HG03159 (cell line): Measurements from ENCODE around the gene NR2F1-AS1.

Experiments used
- ATAC-seq: cut with Tn5 transposase; IDR thresholded peaks from one replicate; pipeline ENCODE4 v1.9.1; 2021; ENCODE audit warnings: mild to moderate bottlenecking, moderate library complexity; ENCODE audit not compliant: unreplicated experiment

NR2F1-AS1 gene

DNA sequence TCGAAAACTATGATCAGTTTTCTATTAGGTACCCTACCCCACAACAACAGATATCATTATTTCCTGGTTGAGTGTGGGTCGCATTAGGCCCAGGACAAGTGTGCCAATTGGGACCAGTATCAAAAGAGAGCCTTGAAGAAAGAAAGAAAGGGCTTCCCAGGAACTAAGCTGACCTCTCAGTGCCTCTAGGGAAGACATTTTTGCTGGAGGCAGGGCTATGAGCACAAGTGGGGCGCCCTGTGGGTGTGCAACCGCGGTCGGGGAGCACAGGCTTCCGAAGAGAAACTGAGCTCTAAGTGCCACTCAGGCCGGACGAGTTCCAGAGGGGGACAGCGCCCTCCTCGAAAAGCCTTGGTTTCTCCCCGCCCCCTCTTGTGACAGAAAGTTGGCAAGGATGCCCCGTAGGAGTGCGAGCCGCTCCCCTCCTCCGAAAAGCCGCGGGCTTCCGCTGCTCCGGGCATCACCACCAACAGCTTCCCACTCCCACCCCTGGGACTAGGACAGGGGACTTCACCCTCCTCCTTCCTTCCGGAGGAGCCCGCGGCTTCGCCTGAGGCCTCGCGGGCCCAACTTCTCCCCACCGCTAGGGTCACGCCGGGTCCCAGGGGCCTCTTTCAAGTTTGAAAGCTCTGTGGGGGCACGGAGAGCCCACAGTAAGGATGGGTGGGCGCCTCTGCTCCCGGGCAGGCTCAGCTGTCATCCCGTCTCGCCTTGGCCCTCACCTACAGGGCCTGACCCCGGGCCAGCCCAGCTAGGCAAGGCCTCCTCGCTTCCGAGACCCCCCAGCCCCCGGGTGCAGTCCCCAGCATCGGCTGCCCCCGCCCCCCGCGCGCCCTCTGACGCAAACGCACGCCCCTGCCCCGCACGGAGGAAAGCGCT, 2.0 kb downstream of the NR2F1-AS1 start:
- no peak for ATAC-seq

DNA sequence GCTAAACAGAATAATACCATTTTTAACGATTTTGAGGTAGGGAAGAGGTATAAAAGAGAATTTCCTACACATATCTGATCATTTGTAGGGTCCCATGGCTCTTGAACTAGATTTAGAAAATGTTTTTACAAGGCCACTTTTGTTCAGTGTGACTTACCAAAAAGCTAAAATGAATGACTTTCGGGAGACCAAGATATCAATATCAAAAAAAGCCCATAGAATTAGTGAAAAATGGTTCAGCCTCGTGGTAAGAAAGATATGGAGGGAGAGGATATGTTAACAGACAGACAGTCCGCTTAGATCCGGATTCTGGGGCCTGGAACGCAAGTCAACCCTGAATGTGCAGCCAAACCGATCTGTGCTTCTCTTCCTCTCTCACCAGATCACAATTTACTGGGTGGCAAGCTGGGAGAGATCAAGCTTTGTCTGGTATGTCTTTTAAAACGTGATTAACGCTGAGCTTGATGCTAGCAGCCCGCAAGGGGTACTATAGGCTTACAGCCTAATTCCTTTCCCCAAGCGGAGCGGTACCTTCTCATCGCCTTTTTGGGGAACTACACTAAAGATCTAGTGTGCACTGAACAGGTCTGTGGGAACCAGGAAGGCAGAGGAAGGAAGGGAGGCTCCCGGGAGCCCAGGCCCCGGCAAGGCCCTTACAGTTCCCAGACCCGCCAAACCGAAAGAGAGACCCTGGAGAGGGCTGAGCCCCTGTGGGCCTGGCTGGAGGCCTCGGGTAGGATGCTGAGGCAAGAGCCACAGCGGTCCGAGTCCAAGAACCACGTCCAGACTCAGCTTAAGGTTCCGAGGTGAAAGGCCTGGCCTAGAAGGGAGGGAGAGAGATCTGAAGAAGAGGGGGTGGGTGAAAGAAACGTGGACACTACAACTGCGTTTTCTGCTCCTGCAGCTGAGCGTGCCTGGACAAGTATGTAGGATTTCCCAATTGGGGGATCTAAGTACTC, 2.9 kb downstream of the NR2F1-AS1 start:
- ATAC-seq, result no peak

- ATAC-seq, result no peak
These were observed 3.8 kb downstream of the NR2F1-AS1 start for GRCh38 chr5:93576994-93577853.

DNA sequence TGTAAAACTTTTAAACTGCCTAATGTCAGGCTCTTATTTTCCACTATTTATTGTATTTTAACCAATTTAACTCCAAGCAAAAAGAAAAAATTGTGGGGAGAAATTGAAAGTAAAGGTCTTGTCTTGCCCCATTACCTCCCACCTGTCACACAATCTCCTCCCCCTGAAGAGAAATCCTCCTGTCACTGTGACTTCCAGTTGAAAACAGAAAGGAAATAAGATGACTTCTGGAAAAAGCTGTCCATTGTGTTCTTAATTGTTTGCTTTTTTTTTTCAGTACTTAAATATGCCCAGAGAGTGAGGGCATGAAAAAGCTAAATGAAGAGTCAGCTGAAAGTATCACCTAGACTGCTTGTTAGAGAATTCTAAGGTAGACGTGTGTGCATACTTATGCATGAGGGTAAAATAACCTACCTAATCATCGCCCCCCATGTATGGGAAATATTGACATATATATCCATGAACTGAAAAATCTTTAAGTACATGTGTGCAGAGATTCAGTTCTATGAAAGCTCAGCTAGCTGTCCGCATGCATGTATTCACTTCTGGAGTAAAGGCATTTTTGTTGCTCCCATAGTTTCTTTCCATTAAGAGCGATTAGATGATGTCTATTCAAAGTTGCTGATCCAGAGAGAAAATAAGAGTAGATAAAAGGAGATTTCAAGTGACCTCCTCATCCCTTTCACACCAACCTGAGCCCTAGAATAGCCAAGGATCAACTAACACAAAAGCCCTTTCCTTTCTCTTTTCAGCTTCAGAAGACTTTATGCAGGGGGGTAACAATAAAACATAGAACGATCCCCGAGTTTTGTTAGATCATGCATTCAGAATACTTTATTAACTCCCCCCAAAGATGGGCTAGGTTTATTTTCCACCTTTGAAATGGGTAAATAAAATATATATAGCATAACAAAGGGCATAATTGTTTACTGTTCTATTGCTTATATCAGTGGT, 5.3 kb downstream of the NR2F1-AS1 start:
- no peak for ATAC-seq

- ATAC-seq, result no peak
These were observed 6.3 kb downstream of the NR2F1-AS1 start for GRCh38 chr5:93574491-93575305.

GRCh38 chr5:93573354-93574351, 7.4 kb downstream of the NR2F1-AS1 start:
- no peak for ATAC-seq

DNA sequence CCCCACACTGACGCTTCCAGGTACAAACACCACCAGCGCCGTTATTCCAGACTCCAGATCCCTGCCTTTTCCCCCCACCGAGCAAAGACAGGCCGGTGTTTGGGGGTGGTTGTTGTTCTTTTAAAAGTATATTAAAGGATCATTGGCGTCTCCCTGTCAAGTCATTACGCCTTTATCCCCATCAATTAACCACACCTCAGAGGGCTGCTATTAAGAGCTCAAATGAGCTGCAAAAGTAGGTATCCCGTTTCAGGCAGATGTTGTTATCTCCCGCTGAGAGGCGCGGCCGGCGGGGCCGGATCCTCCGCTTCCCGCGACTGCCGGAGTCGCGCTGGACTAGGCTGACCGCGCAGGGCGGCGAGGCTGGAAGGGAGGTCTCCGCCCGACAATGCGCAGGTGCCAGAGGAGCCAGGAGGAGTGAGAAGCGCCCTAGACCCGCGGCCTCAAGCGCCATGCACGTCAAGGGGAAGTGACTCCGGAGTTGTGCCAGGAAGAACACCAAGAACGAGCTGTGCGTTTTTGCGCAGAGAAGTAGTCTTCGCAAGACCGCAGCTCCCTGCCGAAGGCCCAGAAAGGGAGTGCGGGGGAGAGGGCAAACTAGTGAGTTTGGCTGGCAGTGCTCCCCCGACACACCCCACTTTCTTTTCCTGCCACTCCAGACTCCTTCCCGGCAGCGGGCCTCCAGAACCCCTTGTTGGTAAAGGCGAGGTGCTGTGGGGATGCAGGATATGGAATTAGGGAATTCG, 8.2 kb downstream of the NR2F1-AS1 start:
- no peak for ATAC-seq

- no peak for ATAC-seq
These were observed 8.9 kb downstream of the NR2F1-AS1 start for GRCh38 chr5:93572101-93572607.

DNA sequence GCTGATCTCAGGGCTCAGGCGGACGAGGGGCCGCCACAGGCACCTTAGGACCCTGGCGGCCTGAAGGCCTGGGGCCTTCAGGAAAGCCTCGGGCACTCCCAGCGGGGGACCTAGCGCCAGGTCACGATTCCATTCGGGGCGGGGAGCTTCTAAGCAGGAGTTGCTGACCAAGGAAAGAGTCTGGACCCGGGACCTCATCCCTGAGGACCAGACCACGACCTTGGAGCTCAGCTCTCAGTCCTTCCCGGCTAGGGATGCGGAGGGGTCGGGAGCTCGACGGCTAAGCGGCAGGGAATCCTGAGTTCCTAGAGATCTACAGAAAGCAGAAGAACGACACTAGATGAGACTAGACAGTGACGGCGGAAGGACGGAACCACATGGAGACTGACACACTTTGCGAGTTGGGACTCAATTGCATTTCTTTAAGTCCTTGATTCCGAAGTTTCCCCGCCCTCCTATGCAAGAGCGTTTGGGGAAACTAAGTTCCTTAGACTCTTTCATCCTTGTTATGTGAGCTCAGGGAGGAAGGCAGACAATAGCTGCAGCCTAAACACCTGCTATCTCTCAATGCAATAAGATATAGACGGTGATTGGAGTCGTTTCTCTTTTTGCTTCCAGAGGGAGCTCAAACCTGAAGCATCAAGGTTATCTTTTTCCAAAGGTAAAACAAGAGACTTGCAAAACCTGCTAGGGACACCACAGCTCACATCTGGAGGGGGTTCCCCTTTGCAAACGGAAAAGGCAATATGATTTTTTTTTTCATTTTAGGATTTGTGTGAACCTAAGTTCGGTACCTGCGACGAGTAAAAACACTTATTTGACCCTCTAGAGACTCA, 9.7 kb downstream of the NR2F1-AS1 start:
- ATAC-seq, result no peak

DNA sequence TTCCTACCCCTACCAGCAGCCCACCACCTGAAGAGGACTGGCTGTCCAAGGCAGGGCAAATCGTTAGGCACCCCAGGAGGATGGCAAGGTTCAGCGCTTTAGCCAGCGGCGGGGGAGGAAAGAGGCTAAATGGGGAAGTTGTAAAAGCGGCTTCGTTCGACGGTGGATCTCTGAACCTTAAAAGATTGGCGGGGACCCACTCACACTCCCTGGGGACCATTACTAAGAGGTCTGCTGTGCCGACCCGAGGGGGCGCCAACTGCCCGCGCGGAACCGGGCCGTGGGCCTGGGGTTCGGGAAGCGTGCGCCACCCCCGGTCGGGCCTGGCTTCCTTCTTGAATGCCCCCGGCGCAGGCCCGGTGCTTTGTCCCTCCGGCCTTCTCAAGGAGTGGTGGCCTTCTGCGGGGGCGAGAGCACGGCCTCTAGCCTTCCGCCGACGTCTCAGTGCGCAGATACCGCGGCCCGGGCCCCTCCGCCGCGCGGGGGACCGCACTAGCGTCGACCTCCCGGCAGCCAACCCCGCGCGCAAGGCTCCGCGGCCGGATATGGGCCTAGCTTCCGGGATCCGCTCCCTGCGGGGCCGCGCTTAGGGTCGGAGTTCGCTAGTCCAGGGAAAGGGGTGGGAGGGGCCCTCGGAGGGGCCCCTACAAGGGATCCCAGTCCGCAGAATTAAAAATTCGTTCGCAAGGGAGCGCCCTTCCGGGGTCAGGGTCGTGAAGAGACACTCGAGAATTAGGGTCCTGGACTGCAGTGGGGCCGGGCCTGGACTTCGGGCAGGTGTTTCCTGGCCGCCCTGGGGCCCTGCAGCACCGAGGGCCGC, 10.5 kb downstream of the NR2F1-AS1 start:
- ATAC-seq, result peak; percentile 47

GRCh38 chr5:93569300-93570160, 11.5 kb downstream of the NR2F1-AS1 start:
- no peak for ATAC-seq

DNA sequence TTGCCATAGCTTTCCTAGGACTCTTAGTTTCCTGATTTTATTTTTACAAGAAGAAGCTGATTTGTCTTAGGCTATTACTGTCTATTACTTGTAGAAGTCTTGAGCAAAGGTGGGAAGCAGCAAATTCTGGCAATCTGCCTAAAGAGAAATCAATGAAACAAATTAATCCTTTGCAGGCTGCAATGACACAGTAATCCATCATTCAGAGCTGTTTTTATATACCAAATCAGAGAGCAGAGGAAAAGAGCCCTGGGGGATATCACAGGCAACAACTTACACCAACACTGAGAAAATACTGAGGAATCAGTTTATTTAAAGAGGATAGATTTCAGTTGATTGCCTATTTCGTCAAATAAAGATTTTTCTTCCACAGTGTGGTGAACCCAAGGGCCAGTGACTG, 13.6 kb downstream of the NR2F1-AS1 start:
- ATAC-seq, result no peak

DNA sequence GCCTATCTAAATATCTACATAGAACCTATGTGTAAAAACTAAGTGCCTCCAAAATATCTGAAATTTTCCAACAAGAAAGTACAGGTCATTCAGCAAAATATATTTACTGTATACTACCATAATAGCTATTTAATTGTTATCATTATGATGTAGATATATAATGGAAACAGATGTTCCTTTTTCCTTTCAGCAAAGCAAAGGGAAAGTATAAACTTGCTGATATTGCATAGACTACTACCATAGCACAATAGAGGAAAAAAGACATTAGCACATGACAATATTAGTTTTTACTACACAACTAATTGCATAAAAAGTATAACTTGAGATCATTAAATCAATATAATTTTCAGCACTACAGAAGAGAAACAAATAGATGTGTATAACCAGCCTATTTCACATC, 14.9 kb downstream of the NR2F1-AS1 start:
- no peak for ATAC-seq

DNA sequence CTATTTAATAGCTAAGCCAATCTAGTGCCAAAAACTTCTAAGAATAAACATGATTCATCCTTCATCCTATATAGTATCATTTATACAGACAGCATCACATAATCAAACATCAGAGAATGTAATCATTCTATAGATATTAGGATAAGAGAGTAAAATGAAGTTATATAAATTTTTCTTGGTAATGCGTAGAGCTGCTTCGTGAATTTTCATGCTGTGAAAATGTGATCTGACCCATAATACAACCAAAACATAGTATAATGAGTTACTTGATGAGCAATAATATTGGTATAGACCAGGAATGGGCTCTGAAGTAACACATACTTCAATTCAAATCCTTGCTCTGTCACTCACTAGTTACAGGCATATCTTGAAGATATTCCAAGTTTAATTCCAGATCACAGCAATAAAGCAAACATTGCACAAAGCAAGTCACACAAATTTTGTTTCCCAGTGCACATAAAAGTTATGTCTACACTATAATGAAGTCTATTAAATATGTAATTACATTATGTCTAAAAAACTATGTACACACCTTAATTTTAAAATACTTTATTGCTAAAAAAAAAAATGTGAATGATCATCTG, 23.9 kb downstream of the NR2F1-AS1 start:
- no peak for ATAC-seq
